ENCODE results near the gene HYCC2.
"Not testable (repeated sequence)": the region's sequence is repeated elsewhere in the genome, so short reads cannot be mapped to it uniquely, and the experiment has no call there.

HYCC2 gene

GRCh38 chr2:201070948-201071478, 458 bp downstream of the HYCC2 start:
- no peak for DNase-seq

GRCh38 chr2:201064797-201065329, 6.6 kb downstream of the HYCC2 start:
- no peak for DNase-seq

- DNase-seq, result not testable (repeated sequence)
Measured at GRCh38 chr2:201063516-201063915, 8.0 kb downstream of the HYCC2 start.

- DNase-seq, result no peak
Measured at GRCh38 chr2:201059961-201060755, 11.3 kb downstream of the HYCC2 start.

GRCh38 chr2:201058914-201059313, 12.6 kb downstream of the HYCC2 start:
- no peak for DNase-seq

- no peak for DNase-seq
Measured at GRCh38 chr2:201057715-201058248, 13.7 kb downstream of the HYCC2 start.

GRCh38 chr2:201057087-201057521, 14.4 kb downstream of the HYCC2 start:
- DNase-seq, result no peak

- no peak for DNase-seq
Measured at GRCh38 chr2:201049455-201049854, 22.0 kb downstream of the HYCC2 start.

GRCh38 chr2:201046881-201047280, 24.6 kb downstream of the HYCC2 start:
- DNase-seq, result no peak

- DNase-seq, result not testable (repeated sequence)
Measured at GRCh38 chr2:201043050-201043449, 28.4 kb downstream of the HYCC2 start.

GRCh38 chr2:201042451-201042850, 29.0 kb downstream of the HYCC2 start:
- not testable (repeated sequence) for DNase-seq

- DNase-seq, result no peak
Measured at GRCh38 chr2:201040867-201041628, 30.4 kb downstream of the HYCC2 start.

GRCh38 chr2:201038855-201039254, 32.6 kb downstream of the HYCC2 start:
- no peak for DNase-seq

- not testable (repeated sequence) for DNase-seq
Measured at GRCh38 chr2:201038361-201038760, 33.1 kb downstream of the HYCC2 start.

GRCh38 chr2:201034355-201034754, 37.1 kb downstream of the HYCC2 start:
- not testable (repeated sequence) for DNase-seq

- DNase-seq, result no peak
Measured at GRCh38 chr2:201024518-201024917, 47.0 kb downstream of the HYCC2 start.

- no peak for DNase-seq
Measured at GRCh38 chr2:201021914-201022313, 49.6 kb downstream of the HYCC2 start.
